Neuronal stem cell (in vitro differentiated cells): ENCODE measurements around the gene C6orf132.

Experiments used
- DNase-seq: peaks from one replicate; pipeline ENCODE4 v3.0.0-alpha.2; 2013; ENCODE audit warnings: low spot score
- H2AFZ ChIP-seq: one replicate; pipeline ENCODE4 v1.6.1; 2013; ENCODE audit warnings: mild to moderate bottlenecking, low read length, inconsistent platforms
- H2AK5ac ChIP-seq: 2 replicates; pipeline ENCODE4 v1.6.1; 2013; ENCODE audit warnings: low read depth, mild to moderate bottlenecking, inconsistent platforms, low read length, moderate library complexity, mixed read lengths
- H2BK120ac ChIP-seq: 2 replicates; pipeline ENCODE4 v1.6.1; 2013; ENCODE audit warnings: low read depth, mild to moderate bottlenecking, inconsistent platforms, low read length, moderate library complexity, mixed read lengths
- H2BK12ac ChIP-seq: one replicate; pipeline ENCODE4 v1.6.1; 2013; ENCODE audit warnings: low read length, inconsistent platforms
- H2BK15ac ChIP-seq: 2 replicates; pipeline ENCODE4 v1.6.1; 2013; ENCODE audit warnings: mild to moderate bottlenecking, low read length, inconsistent platforms, mixed read lengths
- H2BK5ac ChIP-seq: one replicate; pipeline ENCODE4 v1.6.1; 2013; ENCODE audit warnings: inconsistent platforms, mild to moderate bottlenecking, low read length, moderate library complexity
- H3K14ac ChIP-seq: one replicate; pipeline ENCODE4 v1.6.1; 2013; ENCODE audit warnings: low read length, inconsistent platforms
- H3K18ac ChIP-seq: 2 replicates; pipeline ENCODE4 v1.6.1; 2013; ENCODE audit warnings: low read length, inconsistent platforms
- H3K23ac ChIP-seq: 2 replicates; pipeline ENCODE4 v1.6.1; 2013; ENCODE audit warnings: low read depth, mild to moderate bottlenecking, mixed read lengths, low read length, inconsistent platforms; ENCODE audit not compliant: poor library complexity
- H3K27ac ChIP-seq: replicated peaks from 3 replicates; pipeline ENCODE4 v1.5.1; 2013; ENCODE audit warnings: low read length, inconsistent platforms
- H3K27me3 ChIP-seq, 3 experiments: 2 replicates each; pipeline ENCODE4 v1.6.1; 2013; ENCODE audit warnings: low read length in 3 of 3, mild to moderate bottlenecking in 2 of 3, inconsistent platforms in 1 of 3, low read depth in 1 of 3, mixed read lengths in 1 of 3, moderate library complexity in 1 of 3; ENCODE audit not compliant: control insufficient read depth in 3 of 3, insufficient read depth in 3 of 3
- H3K36me3 ChIP-seq, 2 donors: replicated peaks in 1 of 2; 2 replicates each; pipeline ENCODE4 v1.6.1; 2013; ENCODE audit warnings: low read length in 2 of 2; ENCODE audit not compliant: control insufficient read depth in 2 of 2, insufficient read depth in 2 of 2
- H3K4ac ChIP-seq: 2 replicates; pipeline ENCODE4 v1.6.1; 2013; ENCODE audit warnings: inconsistent platforms, mild to moderate bottlenecking, low read length, moderate library complexity
- H3K4me1 ChIP-seq, 2 donors: 1 replicate in 1 of 2; 2 replicates in 1 of 2; pipeline ENCODE4 v1.6.1; 2013; ENCODE audit warnings: low read length in 2 of 2, low read depth in 1 of 2; ENCODE audit not compliant: control insufficient read depth in 2 of 2, insufficient read depth in 1 of 2
- H3K4me2 ChIP-seq: one replicate; pipeline ENCODE4 v1.6.1; 2013; ENCODE audit warnings: mild to moderate bottlenecking, low read length, inconsistent platforms; ENCODE audit not compliant: insufficient read depth, poor library complexity, severe bottlenecking
- H3K4me3 ChIP-seq, 2 donors: 2 replicates each; pipeline ENCODE4 v1.5.1; 2013; ENCODE audit warnings: low read length in 2 of 2, mild to moderate bottlenecking in 2 of 2, inconsistent platforms in 1 of 2, moderate library complexity in 1 of 2
- H3K79me1 ChIP-seq: one replicate; pipeline ENCODE4 v1.6.1; 2013; ENCODE audit warnings: low read depth, mild to moderate bottlenecking, inconsistent platforms, low read length, moderate library complexity
- H3K9ac ChIP-seq: one replicate; pipeline ENCODE4 v1.6.1; 2013; ENCODE audit warnings: mild to moderate bottlenecking, low read depth, low read length, inconsistent platforms; ENCODE audit not compliant: poor library complexity
- H3K9me3 ChIP-seq, 2 donors: replicated peaks in 1 of 2; 2 replicates each; pipeline versions ENCODE3 to v1.6.1; 2013; ENCODE audit warnings: low read length in 2 of 2, mild to moderate bottlenecking in 2 of 2, inconsistent platforms in 1 of 2, low read depth in 1 of 2, mixed read lengths in 1 of 2, moderate library complexity in 1 of 2; ENCODE audit not compliant: control insufficient read depth in 2 of 2, insufficient read depth in 1 of 2
- H4K8ac ChIP-seq: one replicate; pipeline ENCODE4 v1.6.1; 2013; ENCODE audit warnings: low read depth, mild to moderate bottlenecking, inconsistent platforms, low read length, moderate library complexity
- H4K91ac ChIP-seq: one replicate; pipeline ENCODE4 v1.6.1; 2013; ENCODE audit warnings: low read length, low read depth, mild to moderate bottlenecking, inconsistent platforms; ENCODE audit not compliant: poor library complexity
- WGBS, 2 donors: extraction: QIAGEN DNeasy Blood & Tissue Kit; methylation state at CpG; one replicate each; pipeline ENCODE4 v1.1.7; 2013; ENCODE audit warnings: missing lambda C conversion rate in 2 of 2, mixed read lengths in 1 of 2; ENCODE audit not compliant: insufficient read length in 2 of 2, insufficient replicate concordance in 1 of 2; ENCODE audit errors: extremely low coverage in 2 of 2; 5-methylcytosine and 5-hydroxymethylcytosine counted together

The C6orf132 gene

DNA sequence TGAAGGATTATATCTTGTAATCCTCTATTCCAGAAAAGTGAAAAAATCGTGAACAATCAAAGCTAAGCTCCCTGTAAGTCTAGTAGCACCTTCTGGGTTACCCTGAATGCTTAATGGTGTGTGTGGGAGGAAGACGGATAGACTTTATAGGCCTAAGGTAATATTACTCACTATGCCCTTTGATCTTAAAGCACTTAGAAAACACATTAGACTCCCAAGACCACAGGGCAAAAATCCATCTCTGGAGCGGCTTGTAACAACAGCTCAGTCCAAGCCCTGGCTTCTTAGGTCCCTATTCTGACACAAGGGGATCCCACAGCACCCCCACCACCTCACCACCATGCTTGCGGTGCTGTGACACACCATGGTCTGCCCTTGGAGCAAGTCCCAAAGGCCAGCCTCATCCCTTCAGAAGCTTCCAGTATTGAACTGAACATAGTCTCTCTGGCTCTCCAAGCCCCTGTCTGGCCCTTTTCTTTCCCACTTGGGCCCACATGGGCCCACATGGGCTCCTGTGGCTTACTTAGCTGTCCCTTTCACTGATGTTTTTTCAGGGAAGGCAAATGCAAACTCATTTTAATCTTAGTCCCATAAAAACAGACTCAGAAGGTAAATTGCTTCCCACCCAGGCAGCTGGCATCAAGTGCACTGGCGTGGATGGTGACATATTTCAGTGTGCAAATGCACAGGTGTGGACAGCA lies 28.3 kb downstream of the C6orf132 start:
- no peaks in the 10 kb centered on the region for H3K36me3 ChIP-seq
- no peak overlapping the region for H2BK12ac ChIP-seq
- no peak overlapping the region for H2BK15ac ChIP-seq
- no peak overlapping the region for H3K4me2 ChIP-seq
- H4K8ac ChIP-seq = no peak overlapping the region
- H2BK5ac ChIP-seq = no peak overlapping the region
- peak overlapping the region; percentile 63 for H2BK120ac ChIP-seq
- no peak overlapping the region for H3K27ac ChIP-seq
- no peak overlapping the region for H3K4me3 ChIP-seq
- H3K4me1 ChIP-seq = no peaks in the 10 kb centered on the region
- no peaks in the 10 kb centered on the region for H3K9me3 ChIP-seq
- H3K18ac ChIP-seq = no peak overlapping the region
- H3K23ac ChIP-seq = no peak overlapping the region
- no peak overlapping the region for H3K4ac ChIP-seq
- no CpG with 5 or more reads among the region's 5 CpGs for WGBS, 2 donors
- no peak for DNase-seq
- H3K79me1 ChIP-seq = no peaks in the 10 kb centered on the region
- H2AK5ac ChIP-seq = no peak overlapping the region
- H3K9ac ChIP-seq = peak overlapping the region; percentile 74
- no peak overlapping the region for H4K91ac ChIP-seq
- peaks cover 0 to 24% (median 0%) of the 10 kb centered on the region in 3 experiments for H3K27me3 ChIP-seq
- no peak overlapping the region for H3K14ac ChIP-seq
- no peak overlapping the region for H2AFZ ChIP-seq

DNA sequence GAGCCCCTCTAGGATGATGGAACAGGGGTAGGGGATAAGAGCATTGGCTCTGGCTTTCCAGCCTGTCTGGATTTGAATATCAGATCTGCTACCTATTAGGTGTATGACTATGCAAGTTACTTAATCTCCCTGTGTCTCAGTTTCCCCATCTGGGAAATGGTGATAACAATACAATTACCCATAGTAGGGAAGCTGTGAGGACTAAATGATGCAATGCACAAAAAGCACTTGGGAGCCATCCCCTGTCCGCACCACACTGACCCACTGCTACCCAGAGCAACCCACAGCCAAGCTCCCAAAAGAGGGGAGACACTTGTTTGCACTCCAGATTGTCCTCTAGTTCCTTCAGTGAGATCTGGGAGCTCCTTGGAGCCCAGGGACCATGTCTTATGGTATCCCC lies 30.1 kb downstream of the C6orf132 start:
- Histone ChIP-seq H3K9ac (no peak overlapping the region), H3K23ac (no peak overlapping the region), H2BK120ac (no peak overlapping the region), H3K14ac (no peak overlapping the region), H3K4me2 (no peak overlapping the region), H4K91ac (no peak overlapping the region), H3K4me3 (no peak overlapping the region), H2AK5ac (no peak overlapping the region), H2AFZ (no peak overlapping the region), H2BK5ac (no peak overlapping the region), H3K4ac (no peak overlapping the region), H3K4me1 (no peaks in the 10 kb centered on the region), H3K79me1 (no peaks in the 10 kb centered on the region), H3K9me3 (no peaks in the 10 kb centered on the region), H3K36me3 (no peaks in the 10 kb centered on the region), H4K8ac (no peak overlapping the region), H3K18ac (no peak overlapping the region), H3K27ac (no peak overlapping the region), H2BK12ac (no peak overlapping the region), H2BK15ac (no peak overlapping the region), H3K27me3 (peaks cover 0 to 24% (median 0%) of the 10 kb centered on the region in 3 experiments)
- DNase-seq = no peak
- no CpG with 5 or more reads among the region's 1 CpG for WGBS, 2 donors

DNA sequence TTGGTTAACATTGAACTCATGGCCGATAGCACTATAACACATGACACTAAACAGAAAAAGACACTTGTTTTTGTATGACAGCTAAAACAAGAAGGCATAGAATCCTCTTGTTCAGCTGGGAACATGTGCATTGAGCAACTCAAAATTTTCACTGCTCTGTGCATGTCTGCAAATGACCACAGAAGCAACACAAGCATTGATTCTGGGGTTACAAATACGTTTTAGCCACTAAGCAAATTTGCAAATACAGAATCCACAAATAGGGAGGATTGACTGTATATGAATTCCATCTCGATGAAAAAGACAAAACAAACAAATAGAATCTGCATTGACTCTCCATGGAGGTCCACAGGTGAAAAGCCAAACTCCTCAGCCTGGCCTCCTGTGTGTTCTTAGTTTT lies 31.7 kb downstream of the C6orf132 start:
- Histone ChIP-seq H3K18ac (no peak overlapping the region), H2BK12ac (no peak overlapping the region), H3K9me3 (no peaks in the 10 kb centered on the region), H4K91ac (no peak overlapping the region), H3K4me3 (no peak overlapping the region), H2BK15ac (no peak overlapping the region), H2BK120ac (no peak overlapping the region), H4K8ac (no peak overlapping the region), H3K27me3 (peaks cover 0 to 24% (median 0%) of the 10 kb centered on the region in 3 experiments), H2BK5ac (no peak overlapping the region), H3K23ac (no peak overlapping the region), H3K9ac (no peak overlapping the region), H3K36me3 (no peaks in the 10 kb centered on the region), H3K4me2 (no peak overlapping the region), H2AK5ac (no peak overlapping the region), H2AFZ (no peak overlapping the region), H3K27ac (no peak overlapping the region), H3K14ac (no peak overlapping the region), H3K4me1 (peaks cover 7 to 9% of the 10 kb centered on the region in 2 donors), H3K79me1 (no peaks in the 10 kb centered on the region), H3K4ac (no peak overlapping the region)
- no CpG with 5 or more reads among the region's 3 CpGs for WGBS, 2 donors
- no peak for DNase-seq

DNA sequence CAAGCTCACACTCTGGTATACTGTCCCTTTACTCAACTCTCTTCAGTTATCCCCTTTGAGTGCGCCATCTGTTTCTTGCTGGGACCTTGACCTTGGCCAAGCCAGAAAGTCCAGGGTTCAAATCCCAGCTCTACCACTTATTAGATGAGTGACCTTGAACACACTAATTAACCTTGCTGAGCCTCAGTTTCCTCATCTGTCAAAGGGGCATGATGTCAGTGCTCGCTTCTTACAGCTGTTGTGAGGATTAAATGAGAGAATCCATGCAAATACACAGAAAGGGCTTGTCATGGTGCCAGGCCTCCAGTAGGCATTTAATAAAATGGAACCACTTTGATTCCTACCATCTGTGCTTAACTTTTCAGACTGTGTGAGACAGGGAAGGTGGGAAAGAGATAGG lies 34.3 kb downstream of the C6orf132 start:
- no peak for DNase-seq
- no peak overlapping the region for H3K4me3 ChIP-seq
- H3K4ac ChIP-seq = no peak overlapping the region
- H2AFZ ChIP-seq = no peak overlapping the region
- WGBS, 2 donors = no CpG with 5 or more reads among the region's 2 CpGs
- no peak overlapping the region for H2AK5ac ChIP-seq
- H3K4me2 ChIP-seq = no peak overlapping the region
- no peak overlapping the region for H3K23ac ChIP-seq
- peaks cover 0 to 21% (median 3%) of the 10 kb centered on the region in 3 experiments for H3K27me3 ChIP-seq
- no peaks in the 10 kb centered on the region for H3K9me3 ChIP-seq
- H3K27ac ChIP-seq = no peak overlapping the region
- no peak overlapping the region for H2BK5ac ChIP-seq
- no peak overlapping the region for H4K91ac ChIP-seq
- H4K8ac ChIP-seq = no peak overlapping the region
- H3K4me1 ChIP-seq = peaks cover 9 to 12% of the 10 kb centered on the region in 2 donors
- no peaks in the 10 kb centered on the region for H3K36me3 ChIP-seq
- no peak overlapping the region for H3K14ac ChIP-seq
- no peak overlapping the region for H2BK120ac ChIP-seq
- no peak overlapping the region for H2BK15ac ChIP-seq
- no peak overlapping the region for H3K18ac ChIP-seq
- no peaks in the 10 kb centered on the region for H3K79me1 ChIP-seq
- no peak overlapping the region for H2BK12ac ChIP-seq
- H3K9ac ChIP-seq = no peak overlapping the region
